Measurements from ENCODE around the gene OXER1.

Gene OXER1

GRCh38 chr2:42764096-42764495 lies at the start of gene OXER1:
TSS of gene OXER1 (minus strand) at chr2:42764135. CDS start at chr2:42764062, 73 bp downstream.
- DNase-seq = no peak

DNA sequence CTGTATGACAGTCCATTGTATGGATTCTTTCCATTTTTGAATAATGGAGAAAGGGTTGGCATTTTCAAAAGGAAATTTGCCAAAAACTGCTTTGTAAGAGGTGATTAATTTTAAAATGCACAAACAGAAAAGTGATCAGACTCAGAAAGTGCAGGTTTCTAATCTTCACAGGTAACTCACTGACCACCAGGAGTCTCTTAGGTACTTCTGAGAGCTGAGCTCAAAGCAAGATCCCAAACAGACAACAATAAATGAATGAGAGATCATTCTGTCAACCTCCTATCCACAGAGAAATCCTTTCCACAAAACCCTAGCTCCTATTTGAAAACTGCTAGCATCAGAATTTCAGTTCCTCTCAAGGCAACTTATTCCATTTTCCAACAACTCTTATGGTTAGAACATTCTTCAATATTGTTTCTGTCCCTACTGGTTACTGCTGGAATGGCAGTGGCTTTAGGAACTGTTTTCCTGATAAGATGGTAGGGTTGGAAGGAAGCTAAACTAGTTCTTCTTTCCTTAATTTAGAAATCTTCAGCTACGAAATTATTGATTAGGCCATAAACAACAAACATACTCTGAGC lies 49.1 kb upstream of the OXER1 start:
- DNase-seq = peak; percentile 29

GRCh38 chr2:42810971-42811811 lies 47.3 kb upstream of the OXER1 start:
- peak; percentile 79 for DNase-seq

GRCh38 chr2:42810121-42810970 lies 46.4 kb upstream of the OXER1 start:
- peak; percentile 91 for DNase-seq

GRCh38 chr2:42809819-42810120 lies 45.8 kb upstream of the OXER1 start:
- peak; percentile 77 for DNase-seq

DNA sequence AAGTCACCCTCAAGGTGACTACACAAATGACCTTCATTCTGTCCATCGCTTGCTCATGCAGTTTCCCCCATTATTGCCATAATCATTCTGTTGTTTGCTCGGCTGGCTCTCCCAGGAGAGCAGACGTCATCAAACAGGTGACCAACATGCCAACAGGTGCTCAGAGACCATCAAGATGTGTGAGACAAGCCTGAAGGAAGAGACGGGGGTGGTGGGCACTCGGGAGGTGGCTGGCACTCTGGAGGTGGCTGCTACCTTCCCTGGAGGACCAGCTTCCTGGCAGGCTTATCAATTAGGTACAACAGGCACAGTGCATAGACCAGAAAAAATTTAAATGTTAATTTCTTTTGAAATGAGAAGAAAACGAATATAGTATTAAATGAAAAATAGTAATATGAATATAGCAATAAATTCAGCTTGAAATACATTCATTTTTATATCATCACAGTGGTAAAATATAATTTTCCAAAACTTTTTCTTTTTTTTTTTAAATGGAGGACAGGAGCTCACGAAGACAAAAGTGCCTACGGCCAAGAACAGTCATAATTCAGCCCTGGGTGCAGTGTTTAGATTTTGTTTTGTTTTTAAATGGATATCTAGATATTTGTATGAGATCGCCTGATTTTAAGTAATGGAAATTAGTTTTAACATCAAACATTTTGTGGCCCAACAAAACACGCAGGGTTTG lies 45.3 kb upstream of the OXER1 start:
- no peak for DNase-seq

GRCh38 chr2:42808301-42808700 lies 44.4 kb upstream of the OXER1 start:
- DNase-seq = no peak

GRCh38 chr2:42806786-42807185 lies 42.9 kb upstream of the OXER1 start:
- DNase-seq = no peak

DNA sequence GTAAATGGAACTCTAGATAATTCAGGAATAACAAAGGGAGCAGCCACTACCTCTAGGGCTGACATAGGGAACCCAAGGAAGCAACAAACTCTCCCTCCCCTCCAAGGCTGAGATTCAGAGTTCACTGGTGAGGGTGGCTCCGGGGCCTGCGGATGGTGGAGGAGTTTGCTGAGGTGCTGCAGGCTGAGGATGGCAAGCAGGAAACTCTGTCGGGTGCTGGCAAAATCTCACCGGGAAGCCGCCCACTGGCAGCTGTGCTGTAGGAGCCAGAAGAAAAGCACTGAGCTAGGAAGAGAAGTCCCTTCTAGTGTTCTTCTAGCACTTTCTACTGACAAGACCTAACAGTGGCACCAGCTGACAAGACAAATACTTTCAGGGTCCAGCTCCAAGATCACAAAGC lies 41.0 kb upstream of the OXER1 start:
- no peak for DNase-seq

DNA sequence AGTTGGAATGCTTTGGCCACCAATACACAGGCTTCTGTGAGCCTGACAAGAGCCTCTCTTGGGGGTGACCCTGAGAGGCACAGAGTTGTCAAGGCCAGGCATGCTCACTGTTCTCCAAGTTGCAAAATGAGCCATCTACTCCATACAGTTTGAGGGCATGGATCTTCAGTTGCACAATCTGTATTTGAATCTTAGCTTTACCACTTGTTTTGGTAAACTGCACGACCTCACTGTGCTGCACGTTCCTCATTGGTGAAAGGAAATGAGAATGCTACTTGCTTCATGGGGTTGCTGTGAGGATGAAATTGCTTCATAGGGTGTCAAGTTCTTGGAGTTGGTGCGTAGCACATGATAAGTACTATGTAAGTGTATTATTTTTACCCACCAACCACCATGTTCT lies 40.4 kb upstream of the OXER1 start:
- DNase-seq = no peak

GRCh38 chr2:42802150-42802549 lies 38.2 kb upstream of the OXER1 start:
- DNase-seq = no peak

DNA sequence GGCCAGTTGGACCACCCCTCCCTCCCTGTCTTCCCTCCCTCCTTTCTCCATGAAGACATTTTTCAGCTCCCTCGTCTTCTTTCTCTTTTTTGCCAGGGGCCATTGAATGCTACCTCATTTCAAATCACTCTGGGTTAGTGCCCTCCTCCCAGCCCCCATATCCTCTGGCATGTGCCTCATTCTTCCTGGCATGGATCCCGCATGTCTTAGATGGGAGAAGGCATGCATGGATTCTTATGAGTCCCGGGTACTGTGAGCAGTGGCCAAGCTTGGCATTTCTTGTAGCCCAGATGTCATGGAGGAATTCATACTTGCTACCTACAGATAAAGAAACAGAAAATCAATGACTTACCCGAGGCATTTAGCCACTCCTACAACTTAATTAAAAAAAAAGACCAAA lies 37.4 kb upstream of the OXER1 start:
- DNase-seq = no peak

GRCh38 chr2:42800981-42801380 lies 37.0 kb upstream of the OXER1 start:
- DNase-seq = no peak

GRCh38 chr2:42800461-42800962 lies 36.6 kb upstream of the OXER1 start:
- no peak for DNase-seq

DNA sequence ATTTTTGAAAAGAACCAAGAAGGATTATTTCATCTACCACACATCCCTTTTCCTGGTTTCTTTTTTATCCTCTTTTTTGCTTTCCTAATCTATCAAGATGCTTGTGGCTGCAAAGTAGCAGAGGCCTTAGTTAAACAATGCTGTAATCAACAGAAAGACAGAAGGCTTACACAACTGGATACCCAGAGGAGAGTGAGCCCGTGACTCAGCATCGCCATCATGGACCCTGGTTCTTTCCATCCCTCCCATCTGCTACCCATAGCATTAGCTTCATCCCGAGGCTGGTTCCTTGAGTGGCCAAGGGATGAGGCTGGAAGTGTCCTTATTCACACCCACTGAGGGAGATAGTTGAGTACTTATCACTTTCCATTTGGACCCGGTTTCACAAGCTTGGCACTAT lies 35.9 kb upstream of the OXER1 start:
- no peak for DNase-seq

DNA sequence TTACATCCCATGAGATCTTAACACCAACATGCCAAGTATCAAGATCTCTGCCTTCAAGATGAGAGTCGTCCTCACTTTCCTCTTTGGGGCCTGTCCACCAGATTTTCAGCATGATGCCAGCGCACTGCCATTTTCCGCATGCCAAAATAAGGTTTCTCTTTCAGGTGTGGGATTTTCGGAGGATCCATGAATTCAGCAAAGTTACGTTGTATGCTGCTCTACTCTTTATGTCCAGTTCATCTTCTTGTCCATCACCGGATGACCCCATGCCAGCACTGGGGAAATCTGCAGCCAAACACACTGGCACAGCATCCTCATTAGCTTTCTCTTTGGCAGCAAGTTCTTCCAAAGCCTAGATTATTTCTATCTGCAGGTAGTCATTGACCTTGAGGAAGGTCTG lies 33.3 kb upstream of the OXER1 start:
- DNase-seq = no peak

DNA sequence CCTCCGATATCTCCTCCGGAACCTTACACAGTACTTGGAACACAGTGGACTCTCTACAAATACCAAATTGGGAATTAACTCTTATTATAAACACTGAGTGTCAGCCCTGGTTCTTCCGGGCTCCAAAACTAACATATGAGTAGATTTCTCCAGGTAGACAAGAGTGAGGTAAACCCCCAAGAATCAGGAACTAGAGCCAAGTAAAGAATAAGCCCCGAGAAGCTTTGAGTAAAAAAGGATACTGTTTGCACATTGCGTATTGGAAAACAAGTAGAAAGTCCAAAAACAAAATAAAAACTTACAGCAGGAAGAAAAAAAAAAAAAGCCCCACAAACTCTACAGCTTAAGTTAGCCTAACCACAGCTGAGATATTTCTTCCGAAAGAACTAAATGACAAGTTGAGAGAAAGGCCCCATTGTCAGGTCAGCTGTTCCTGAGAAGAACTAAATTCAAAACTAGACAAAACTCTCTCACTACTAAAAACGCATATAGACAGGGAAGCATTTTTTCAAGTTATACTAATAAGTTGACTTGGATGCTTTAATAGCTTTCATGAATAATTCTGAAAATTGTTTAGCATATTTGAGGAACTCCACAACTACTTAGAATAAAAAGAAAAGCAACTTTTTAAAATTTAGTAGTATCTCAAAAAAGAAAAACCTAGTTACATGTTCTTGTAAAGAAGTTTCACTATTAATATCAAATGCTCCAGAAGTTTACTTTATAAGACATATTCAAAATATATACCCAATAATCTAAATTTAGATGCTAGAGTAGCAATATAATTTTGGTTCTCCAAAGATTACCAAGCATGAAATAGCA lies 32.7 kb upstream of the OXER1 start:
- DNase-seq = no peak

DNA sequence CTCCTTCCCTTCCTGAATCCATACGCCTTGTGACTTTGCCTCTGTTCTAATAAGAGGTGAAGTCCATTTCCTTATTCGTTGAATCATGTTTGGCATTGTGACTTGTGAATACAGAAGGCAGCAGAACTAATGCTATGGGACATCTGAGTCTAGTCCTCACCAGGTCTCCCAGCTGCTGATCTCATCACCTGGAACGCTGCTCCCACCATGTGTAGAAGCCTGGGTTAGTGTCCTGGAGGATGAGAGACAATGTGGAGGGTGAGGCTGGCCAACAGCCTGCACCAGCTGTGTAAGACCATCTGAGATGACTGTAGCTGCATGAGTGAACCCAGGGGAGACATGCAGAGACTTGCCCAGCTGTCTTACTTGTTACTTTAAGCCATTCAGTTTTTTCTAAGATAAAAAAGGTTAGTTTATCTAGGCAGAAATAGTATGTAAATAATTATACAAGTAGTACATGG lies 31.9 kb upstream of the OXER1 start:
- DNase-seq = no peak

GRCh38 chr2:42795275-42795674 lies 31.3 kb upstream of the OXER1 start:
- DNase-seq = no peak

DNA sequence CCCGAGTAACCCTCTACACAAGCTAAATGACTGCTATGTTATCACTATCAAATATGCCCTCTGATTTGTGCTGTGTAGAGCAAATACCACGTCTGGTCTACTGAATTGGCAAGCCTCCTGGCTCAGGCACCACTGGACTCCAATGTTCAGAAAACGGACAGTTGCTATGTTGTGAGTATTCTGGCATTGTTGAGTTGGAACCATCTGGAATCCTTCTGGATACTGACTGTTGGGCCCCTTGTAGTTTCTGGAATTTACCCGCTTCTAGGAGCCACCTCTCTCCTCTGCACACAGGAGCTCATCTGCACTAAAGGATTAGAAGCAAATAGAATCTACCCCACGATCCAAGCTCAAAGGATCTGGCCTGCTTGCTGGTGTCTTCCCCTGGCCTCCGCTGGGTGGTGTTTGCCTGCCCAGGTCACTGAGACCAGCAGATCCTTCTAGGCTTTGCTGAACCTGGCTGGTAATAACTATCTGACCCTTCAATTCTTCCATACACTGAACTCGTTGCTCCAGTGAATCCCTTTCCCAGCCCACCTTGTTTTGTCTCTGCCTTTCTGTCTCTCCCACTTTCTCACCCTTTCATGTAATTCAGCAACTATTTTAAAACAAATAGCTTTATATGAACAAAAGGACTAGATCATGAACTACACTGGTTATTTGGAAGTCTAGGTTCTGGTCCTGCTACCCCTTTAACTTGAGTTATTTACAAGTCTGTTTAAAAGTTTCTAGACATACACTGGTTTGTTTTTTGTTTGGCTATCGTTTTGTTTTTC lies 30.5 kb upstream of the OXER1 start:
- no peak for DNase-seq

Measured in NCI-H345 (cell line).